HCT116 (cell line): Measurements from ENCODE around the gene RUNDC3A. TPM values are rescaled to one million over a fixed set of nuclear protein-coding genes. Genes with fewer than 3 reads are reported as not detected.
A peak's percentile ranks its signal among the peaks of the same experiment; 100 is the strongest.

Source experiments
- ATAC-seq: fragments of 200-7000 bp; cut with Tn5 transposase; 2 replicates; pipeline ENCODE4 v1.9.1; 2020; ENCODE audit warnings: mild to moderate bottlenecking, moderate library complexity
- BruUV-seq: library from RNA; stranded (reverse); fragments of 400-500 nt; replicated peaks from 2 replicates; lab custom pipeline; 2021; lab: Mats Ljungman, UMichigan
- CTCF ChIA-PET: fragments of 300-600 bp; sonication (Branson Sonifier 250); formaldehyde crosslinking; loops from one replicate; lab custom pipeline; 2021; ENCODE audit warnings: antibody characterized with exemption; lab: Charles Lee
- POLR2A ChIA-PET: fragments of 300-600, 350-600 bp; sonication (Branson Sonifier 250); formaldehyde crosslinking; loops from one replicate; lab custom pipeline; 2021; ENCODE audit warnings: antibody characterized with exemption; lab: Charles Lee
- RAD21 ChIA-PET, 2 experiments: fragments of 300-600 bp; sonication (Branson Sonifier 250); formaldehyde crosslinking; loops; one replicate each; lab custom pipeline; 2023; ENCODE audit warnings: low total read pairs in 2 of 2; ENCODE audit not compliant: uncharacterized antibody in 2 of 2, unreplicated experiment in 2 of 2, low non-redundant PET in 1 of 2; lab: Charles Lee
- DNase-seq: peaks from one replicate; pipeline ENCODE4 v3.0.0-alpha.2; 2010; ENCODE audit warnings: low read depth, low spot score
- H2AFZ ChIP-seq: fragments of 200-600 bp; shearing (Covaris generic), sonication (generic); 2 replicates; pipeline ENCODE4 v1.6.1; 2017; ENCODE audit warnings: low read depth, mixed run types, mixed read lengths, antibody characterized with exemption, low read length; ENCODE audit not compliant: poor library complexity, severe bottlenecking
- H3K27ac ChIP-seq: 2 replicates; pipeline ENCODE4 v1.5.1; 2012; ENCODE audit warnings: low read depth, low read length
- H3K27me3 ChIP-seq: fragments of 200-600 bp; sonication (generic); 2 replicates; pipeline ENCODE4 v1.6.1; 2016; ENCODE audit warnings: mixed run types, low read length, mixed read lengths; ENCODE audit not compliant: insufficient read depth
- H3K36me3 ChIP-seq, 2 experiments: fragments of 200-500 bp in 1 of 2; fragments of 200-600 bp in 1 of 2; sonication (Bioruptor generic) in 1 of 2; sonication (generic) in 1 of 2; 2 replicates each; pipeline versions ENCODE4 v1.5.1 to v1.6.1; 2014 to 2016; ENCODE audit warnings: low read length in 2 of 2, inconsistent platforms in 1 of 2, mixed read lengths in 1 of 2, mixed run types in 1 of 2; ENCODE audit not compliant: insufficient read depth in 2 of 2, control insufficient read depth in 1 of 2
- H3K4me1 ChIP-seq, 2 experiments: fragments of 200-600 bp in 1 of 2; sonication (generic) in 1 of 2; 2 replicates each; pipeline versions ENCODE4 v1.5.1 to v1.6.1; 2012 to 2017; ENCODE audit warnings: low read length in 2 of 2, inconsistent platforms in 1 of 2, mild to moderate bottlenecking in 1 of 2, mixed read lengths in 1 of 2, mixed run types in 1 of 2, moderate library complexity in 1 of 2; ENCODE audit not compliant: insufficient read depth in 2 of 2, control insufficient read depth in 1 of 2
- H3K4me2 ChIP-seq: fragments of 200-600 bp; sonication (generic); 2 replicates; pipeline ENCODE4 v1.6.1; 2017; ENCODE audit warnings: mixed run types, low read length, mixed read lengths
- H3K4me3 ChIP-seq, 2 experiments: fragments of 200-600 bp in 1 of 2; sonication (generic) in 1 of 2; replicated peaks in 1 of 2; 2 replicates each; pipeline ENCODE4 v1.5.1; 2011 to 2016; ENCODE audit warnings: low read length in 2 of 2, control low read depth in 1 of 2, low read depth in 1 of 2, mild to moderate bottlenecking in 1 of 2, mixed read lengths in 1 of 2, mixed run types in 1 of 2
- H3K79me2 ChIP-seq: fragments of 200-600 bp; sonication (generic); 2 replicates; pipeline ENCODE4 v1.6.1; 2017; ENCODE audit warnings: mild to moderate bottlenecking, mixed run types, low read length, moderate library complexity, mixed read lengths; ENCODE audit not compliant: insufficient read depth
- H3K9ac ChIP-seq: fragments of 200-600 bp; sonication (generic); 2 replicates; pipeline ENCODE4 v1.6.1; 2016; ENCODE audit warnings: low read length, mixed read lengths
- H3K9me2 ChIP-seq: fragments of 200-600 bp; sonication (generic), shearing (Covaris generic); 2 replicates; pipeline ENCODE4 v1.6.1; 2017; ENCODE audit warnings: mixed run types, mild to moderate bottlenecking, moderate library complexity; ENCODE audit not compliant: insufficient read depth
- H3K9me3 ChIP-seq, 2 experiments: fragments of 200-500 bp in 1 of 2; fragments of 200-600 bp in 1 of 2; sonication (Bioruptor generic) in 1 of 2; sonication (generic) in 1 of 2; 2 replicates each; pipeline ENCODE4 v1.6.1; 2014 to 2017; ENCODE audit warnings: low read length in 2 of 2, mixed read lengths in 2 of 2, inconsistent platforms in 1 of 2, low read depth in 1 of 2, mild to moderate bottlenecking in 1 of 2, mixed run types in 1 of 2, moderate library complexity in 1 of 2; ENCODE audit not compliant: control insufficient read depth in 1 of 2, insufficient read depth in 1 of 2
- H4K20me1 ChIP-seq: fragments of 200-600 bp; sonication (generic), shearing (Covaris generic); 2 replicates; pipeline ENCODE4 v1.6.1; 2017; ENCODE audit warnings: mixed run types, mild to moderate bottlenecking, moderate library complexity; ENCODE audit not compliant: insufficient read depth
- SP1 ChIP-seq: IDR thresholded peaks from 2 replicates; pipeline ENCODE4 v1.6.1; 2012; ENCODE audit warnings: low read depth
- YY1 ChIP-seq: IDR thresholded peaks from 2 replicates; pipeline ENCODE4 v1.6.1; 2011; ENCODE audit warnings: low read length, low read depth, moderate library complexity, mild to moderate bottlenecking; ENCODE audit not compliant: insufficient replicate concordance; ENCODE audit errors: extremely low read depth
- intact Hi-C: fragments of 100-400 bp; cut with micrococcal nuclease; formaldehyde crosslinking; loops from 2 replicates; pipeline ENCODE4 v1.10.0; 2022
- total RNA-seq: library from RNA; stranded (reverse); gene quantifications from one replicate; pipeline ENCODE4 v1.2.1, GENCODE V29; 2021; ENCODE audit not compliant: unreplicated experiment
- TF ChIP-seq, protein P1 (sequence below): IDR thresholded peaks from 2 replicates; pipeline ENCODE4 v1.6.1; 2011; ENCODE audit warnings: mild to moderate bottlenecking, low read length, moderate library complexity; ENCODE audit not compliant: insufficient replicate concordance; ENCODE audit errors: extremely low read depth
- TF ChIP-seq, protein P2 (sequence below): IDR thresholded peaks from 2 replicates; pipeline ENCODE4 v1.6.1; 2012; ENCODE audit warnings: low read depth
- TF ChIP-seq, protein P3 (sequence below): IDR thresholded peaks from 2 replicates; pipeline ENCODE4 v1.6.1; 2012
- TF ChIP-seq, protein P4 (sequence below), 3 experiments: fragments of 200-600 bp in 1 of 3; sonication (generic) in 1 of 3; IDR thresholded peaks in 2 of 3; conservative IDR thresholded peaks in 1 of 3; 2 replicates each; pipeline ENCODE4 v1.5.1; 2012 to 2017; ENCODE audit warnings: low read depth in 2 of 3, low read length in 2 of 3, antibody characterized with exemption in 1 of 3, borderline replicate concordance in 1 of 3, control low read depth in 1 of 3, mild to moderate bottlenecking in 1 of 3, mixed read lengths in 1 of 3, mixed run types in 1 of 3, moderate library complexity in 1 of 3; ENCODE audit not compliant: insufficient read depth in 1 of 3

Gene RUNDC3A
- total RNA-seq, 1 experiment from 2014 or later = 0.61 TPM

DNA sequence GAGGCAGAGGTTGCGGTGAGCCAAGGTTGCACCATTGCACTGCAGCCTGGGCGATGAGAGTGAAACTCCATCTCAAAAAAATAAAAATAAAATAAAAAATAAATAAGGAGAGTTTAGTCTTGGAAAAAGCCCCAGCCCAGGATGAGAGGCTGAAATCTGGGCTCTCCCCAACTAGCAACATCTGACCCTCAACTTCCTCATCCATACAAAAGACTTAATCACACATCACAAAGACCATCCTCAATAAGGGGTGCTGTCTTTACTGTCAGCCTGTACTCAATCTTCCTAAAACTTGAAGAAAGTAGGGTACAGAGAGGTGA lies 29.1 kb upstream of the RUNDC3A start:
- DNase-seq (no peak), ATAC-seq (no peak)
- H3K9ac ChIP-seq = no peak overlapping the region
- H3K79me2 ChIP-seq = no peaks in the 10 kb centered on the region
- no peaks in the 10 kb centered on the region for H4K20me1 ChIP-seq
- CTCF ChIA-PET = no interaction called here
- peaks cover 0 to 11% of the 10 kb centered on the region in 2 experiments; a peak in 2 of 4 replicates for H3K4me1 ChIP-seq
- no TSS peak for BruUV-seq
- H3K27me3 ChIP-seq = no peaks in the 10 kb centered on the region
- no peaks in the 10 kb centered on the region for H3K9me2 ChIP-seq
- POLR2A ChIA-PET = no interaction called here
- no peak overlapping the region for H3K4me3 ChIP-seq
- intact Hi-C loops = no loop called here
- RAD21 ChIA-PET = no interaction called here
- H2AFZ ChIP-seq = peak overlapping the region; percentile 74
- no peaks in the 10 kb centered on the region for H3K9me3 ChIP-seq
- H3K36me3 ChIP-seq = no peaks in the 10 kb centered on the region
- peak overlapping the region; percentile 36 for H3K4me2 ChIP-seq
- TF ChIP-seq SP1 (no peak), YY1 (no peak)
- TF ChIP-seq, protein P1, sequence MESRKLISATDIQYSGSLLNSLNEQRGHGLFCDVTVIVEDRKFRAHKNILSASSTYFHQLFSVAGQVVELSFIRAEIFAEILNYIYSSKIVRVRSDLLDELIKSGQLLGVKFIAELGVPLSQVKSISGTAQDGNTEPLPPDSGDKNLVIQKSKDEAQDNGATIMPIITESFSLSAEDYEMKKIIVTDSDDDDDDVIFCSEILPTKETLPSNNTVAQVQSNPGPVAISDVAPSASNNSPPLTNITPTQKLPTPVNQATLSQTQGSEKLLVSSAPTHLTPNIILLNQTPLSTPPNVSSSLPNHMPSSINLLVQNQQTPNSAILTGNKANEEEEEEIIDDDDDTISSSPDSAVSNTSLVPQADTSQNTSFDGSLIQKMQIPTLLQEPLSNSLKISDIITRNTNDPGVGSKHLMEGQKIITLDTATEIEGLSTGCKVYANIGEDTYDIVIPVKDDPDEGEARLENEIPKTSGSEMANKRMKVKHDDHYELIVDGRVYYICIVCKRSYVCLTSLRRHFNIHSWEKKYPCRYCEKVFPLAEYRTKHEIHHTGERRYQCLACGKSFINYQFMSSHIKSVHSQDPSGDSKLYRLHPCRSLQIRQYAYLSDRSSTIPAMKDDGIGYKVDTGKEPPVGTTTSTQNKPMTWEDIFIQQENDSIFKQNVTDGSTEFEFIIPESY = no peak
- TF ChIP-seq, protein P2, sequence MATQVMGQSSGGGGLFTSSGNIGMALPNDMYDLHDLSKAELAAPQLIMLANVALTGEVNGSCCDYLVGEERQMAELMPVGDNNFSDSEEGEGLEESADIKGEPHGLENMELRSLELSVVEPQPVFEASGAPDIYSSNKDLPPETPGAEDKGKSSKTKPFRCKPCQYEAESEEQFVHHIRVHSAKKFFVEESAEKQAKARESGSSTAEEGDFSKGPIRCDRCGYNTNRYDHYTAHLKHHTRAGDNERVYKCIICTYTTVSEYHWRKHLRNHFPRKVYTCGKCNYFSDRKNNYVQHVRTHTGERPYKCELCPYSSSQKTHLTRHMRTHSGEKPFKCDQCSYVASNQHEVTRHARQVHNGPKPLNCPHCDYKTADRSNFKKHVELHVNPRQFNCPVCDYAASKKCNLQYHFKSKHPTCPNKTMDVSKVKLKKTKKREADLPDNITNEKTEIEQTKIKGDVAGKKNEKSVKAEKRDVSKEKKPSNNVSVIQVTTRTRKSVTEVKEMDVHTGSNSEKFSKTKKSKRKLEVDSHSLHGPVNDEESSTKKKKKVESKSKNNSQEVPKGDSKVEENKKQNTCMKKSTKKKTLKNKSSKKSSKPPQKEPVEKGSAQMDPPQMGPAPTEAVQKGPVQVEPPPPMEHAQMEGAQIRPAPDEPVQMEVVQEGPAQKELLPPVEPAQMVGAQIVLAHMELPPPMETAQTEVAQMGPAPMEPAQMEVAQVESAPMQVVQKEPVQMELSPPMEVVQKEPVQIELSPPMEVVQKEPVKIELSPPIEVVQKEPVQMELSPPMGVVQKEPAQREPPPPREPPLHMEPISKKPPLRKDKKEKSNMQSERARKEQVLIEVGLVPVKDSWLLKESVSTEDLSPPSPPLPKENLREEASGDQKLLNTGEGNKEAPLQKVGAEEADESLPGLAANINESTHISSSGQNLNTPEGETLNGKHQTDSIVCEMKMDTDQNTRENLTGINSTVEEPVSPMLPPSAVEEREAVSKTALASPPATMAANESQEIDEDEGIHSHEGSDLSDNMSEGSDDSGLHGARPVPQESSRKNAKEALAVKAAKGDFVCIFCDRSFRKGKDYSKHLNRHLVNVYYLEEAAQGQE = no peak
- TF ChIP-seq, protein P3, sequence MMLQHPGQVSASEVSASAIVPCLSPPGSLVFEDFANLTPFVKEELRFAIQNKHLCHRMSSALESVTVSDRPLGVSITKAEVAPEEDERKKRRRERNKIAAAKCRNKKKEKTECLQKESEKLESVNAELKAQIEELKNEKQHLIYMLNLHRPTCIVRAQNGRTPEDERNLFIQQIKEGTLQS = no peak
- TF ChIP-seq, protein P4, sequence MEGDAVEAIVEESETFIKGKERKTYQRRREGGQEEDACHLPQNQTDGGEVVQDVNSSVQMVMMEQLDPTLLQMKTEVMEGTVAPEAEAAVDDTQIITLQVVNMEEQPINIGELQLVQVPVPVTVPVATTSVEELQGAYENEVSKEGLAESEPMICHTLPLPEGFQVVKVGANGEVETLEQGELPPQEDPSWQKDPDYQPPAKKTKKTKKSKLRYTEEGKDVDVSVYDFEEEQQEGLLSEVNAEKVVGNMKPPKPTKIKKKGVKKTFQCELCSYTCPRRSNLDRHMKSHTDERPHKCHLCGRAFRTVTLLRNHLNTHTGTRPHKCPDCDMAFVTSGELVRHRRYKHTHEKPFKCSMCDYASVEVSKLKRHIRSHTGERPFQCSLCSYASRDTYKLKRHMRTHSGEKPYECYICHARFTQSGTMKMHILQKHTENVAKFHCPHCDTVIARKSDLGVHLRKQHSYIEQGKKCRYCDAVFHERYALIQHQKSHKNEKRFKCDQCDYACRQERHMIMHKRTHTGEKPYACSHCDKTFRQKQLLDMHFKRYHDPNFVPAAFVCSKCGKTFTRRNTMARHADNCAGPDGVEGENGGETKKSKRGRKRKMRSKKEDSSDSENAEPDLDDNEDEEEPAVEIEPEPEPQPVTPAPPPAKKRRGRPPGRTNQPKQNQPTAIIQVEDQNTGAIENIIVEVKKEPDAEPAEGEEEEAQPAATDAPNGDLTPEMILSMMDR (IDR thresholded peaks at IDR 0.05 in 2 of 3, conservative IDR thresholded peaks at IDR 0.05 in 1 of 3; ENCODE audit: borderline replicate concordance in 1 of 3, insufficient read depth in 1 of 3, low read depth in 2 of 3, low read length in 2 of 3) = no peak
- TF ChIP-seq, all 23 proteins: peak for 0
- no peak overlapping the region for H3K27ac ChIP-seq
